IPS DF 19.7 (cell line): ENCODE measurements around the gene PLXNA2.

Experiments
- DNase-seq: peaks from one replicate; pipeline ENCODE4 v3.0.0-alpha.2; 2013; ENCODE audit warnings: low read depth, low spot score

The PLXNA2 gene

DNA sequence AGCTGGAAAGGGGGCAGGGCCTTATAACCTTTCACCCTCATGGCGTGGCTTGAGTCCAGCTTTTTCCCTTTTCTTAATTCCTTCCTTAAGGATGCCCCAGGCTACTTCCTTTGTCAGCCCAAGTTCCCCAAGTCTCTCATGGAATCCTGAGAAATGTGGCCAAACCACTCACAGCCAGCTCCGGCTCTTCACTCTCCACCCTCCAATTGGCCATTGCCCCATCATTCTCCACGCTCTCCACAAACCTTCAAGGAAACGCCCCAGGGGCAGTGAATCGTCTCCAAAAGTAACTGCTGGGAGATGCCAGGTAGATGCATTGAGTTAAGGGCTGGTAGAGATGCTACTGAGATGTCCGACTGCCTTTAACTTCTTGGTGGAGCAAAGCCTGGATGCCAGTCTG is 219.8 kb downstream of the PLXNA2 start:
- no peak for DNase-seq

DNA sequence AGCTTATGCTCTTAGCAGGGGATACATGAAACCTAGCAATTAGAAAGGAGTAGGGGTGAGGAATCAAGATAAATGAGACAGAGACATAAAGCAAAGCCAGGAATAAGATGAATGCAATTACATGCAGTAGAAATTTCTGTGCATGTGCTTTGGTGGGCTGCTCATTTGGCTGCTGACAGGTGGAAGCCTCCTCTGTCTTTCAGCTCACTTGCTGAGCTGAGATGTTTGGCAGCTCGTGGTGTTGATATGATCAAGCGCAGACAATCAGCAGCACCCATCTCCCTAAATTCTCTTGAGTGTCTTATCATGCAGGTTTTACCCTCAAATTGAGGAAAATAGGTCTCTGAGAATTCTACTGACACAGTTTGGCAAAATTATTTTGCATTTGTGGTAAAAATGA is 224.9 kb downstream of the PLXNA2 start:
- no peak for DNase-seq

DNA sequence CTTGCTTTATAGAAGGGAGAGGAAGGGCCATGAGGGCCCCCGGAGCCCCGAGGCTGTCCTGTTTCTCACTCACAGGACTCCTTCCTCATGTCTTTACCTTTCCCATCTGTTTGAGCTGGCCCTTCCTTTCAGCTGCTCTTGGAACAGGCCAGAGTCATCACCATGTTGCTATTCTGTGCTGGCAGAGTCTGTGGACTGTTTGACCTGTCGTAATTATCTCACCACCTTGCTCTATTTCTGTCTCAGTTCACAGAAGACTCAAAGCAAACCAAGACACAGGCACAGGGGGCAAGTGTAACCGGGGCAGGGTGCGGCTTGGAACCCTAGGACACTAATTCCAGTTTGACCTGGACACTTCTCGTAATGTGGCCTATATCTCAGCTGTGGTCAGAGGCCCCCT is 228.9 kb downstream of the PLXNA2 start:
- DNase-seq: no peak

DNA sequence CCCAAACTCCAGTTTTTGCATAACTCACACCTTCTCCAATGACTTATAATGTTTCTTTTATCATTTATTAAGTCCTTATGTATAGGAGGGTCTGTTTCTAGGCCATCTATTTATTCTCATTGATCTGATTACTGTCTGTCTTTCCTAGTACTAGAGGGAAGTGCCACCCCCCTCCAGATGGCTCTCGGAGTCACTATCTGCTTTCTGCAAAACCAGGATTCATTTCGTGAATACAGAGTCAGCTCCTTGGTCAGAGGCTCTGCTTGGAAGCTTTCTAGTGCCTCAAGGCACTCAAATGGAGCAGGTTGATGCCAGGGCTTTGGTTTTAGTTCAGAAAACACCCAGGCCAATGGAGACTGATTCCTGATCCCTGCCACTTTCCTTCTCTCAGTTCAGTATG is 231.0 kb downstream of the PLXNA2 start:
- DNase-seq: no peak

DNA sequence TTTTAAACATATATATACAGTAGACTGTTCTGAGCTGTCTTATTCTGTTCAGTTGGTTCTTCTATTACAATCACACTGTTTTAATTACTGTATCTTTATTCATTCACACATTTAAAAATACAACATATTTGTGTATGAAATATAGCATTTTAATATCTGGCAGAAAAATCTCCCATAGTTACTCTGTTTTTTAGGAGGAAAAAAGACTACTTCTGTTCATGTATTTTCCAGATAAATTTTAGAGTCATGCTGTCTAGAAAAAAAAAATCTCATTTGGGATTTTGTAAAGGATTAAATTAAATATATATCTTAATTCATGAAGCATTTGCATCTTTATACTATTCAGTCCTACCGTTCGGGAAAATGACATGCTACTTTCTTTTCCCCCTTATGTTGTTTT is 231.5 kb downstream of the PLXNA2 start:
- DNase-seq: no peak

DNA sequence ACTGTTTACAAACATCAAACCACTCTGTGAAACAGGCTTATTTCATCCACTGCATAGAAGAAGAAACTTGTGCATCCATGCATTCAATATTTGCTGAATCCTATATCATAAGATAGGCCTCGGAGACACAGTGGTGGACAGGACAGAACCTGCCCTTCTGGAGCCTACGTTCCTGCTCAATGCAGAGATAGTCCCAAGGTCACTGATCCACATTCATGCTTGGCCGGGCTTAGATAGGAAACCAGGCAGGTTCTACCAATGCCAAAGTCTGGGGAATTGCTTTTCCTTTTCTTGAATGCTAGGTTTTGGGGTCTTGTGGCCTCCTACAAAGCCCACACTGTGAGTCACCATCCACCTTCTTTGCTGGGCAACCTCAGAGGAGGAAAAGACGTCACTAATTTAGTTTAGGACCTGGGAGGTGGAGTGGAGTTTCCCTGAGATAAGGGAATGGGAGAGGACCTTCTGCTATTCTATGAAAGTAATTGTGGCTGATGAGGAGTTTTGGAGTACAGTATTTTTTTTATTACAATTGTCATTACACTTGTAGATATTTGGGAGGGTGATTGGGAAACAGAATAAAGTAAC is 233.6 kb downstream of the PLXNA2 start:
- no peak for DNase-seq

DNA sequence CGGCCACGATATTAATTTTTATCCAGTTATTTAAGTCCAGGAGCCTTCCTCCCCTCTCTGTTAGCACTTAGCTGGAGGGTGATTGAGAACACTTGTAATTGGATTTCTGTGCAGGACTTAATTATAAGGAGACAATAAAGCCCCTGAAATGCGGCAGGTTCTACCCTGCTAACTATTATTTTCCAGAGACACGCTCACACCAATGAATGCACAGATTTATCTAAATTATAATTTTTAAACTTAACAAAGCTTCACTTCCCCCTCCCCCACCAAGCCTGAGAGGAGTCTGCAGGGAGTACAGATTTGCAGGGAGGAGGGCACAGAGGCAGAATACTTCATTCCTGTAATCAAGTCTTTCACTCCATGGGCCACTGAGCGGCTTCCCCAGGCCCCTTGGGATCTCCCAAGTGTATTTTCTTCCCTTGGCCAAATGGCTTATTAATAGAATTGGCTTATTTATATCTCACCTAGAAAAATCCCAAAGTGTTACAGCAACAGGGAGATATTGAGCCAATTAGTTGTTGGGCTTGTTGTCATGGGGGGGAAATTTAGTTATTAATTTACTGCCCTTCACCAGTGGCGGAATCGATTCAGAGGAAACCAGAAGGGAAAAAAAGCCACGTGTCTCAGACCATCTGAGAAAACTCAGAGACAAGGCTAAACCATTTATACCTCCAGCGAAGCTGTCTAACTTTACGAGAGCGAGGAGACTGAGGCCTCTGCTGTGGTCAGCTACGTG is 234.3 kb downstream of the PLXNA2 start:
- no peak for DNase-seq

DNA sequence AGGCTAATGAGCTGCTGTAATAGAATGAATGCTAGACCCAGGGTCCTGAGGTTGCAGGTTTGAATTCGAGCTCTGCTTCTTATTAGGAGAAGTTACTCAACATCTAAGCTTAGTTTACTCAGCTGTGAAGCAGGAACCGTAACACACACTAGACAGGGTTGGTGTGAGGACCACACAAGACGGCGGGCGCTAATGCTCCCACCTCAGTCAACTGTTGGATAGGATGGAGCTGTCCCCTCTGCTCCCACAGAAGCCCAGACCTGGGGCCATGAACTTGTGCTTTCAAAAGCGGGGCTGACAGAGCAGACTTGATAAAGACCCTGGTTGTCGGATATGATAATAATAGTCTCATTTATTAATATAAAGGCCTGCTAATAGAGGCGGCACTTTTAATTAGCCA is 234.9 kb downstream of the PLXNA2 start:
- no peak for DNase-seq

DNA sequence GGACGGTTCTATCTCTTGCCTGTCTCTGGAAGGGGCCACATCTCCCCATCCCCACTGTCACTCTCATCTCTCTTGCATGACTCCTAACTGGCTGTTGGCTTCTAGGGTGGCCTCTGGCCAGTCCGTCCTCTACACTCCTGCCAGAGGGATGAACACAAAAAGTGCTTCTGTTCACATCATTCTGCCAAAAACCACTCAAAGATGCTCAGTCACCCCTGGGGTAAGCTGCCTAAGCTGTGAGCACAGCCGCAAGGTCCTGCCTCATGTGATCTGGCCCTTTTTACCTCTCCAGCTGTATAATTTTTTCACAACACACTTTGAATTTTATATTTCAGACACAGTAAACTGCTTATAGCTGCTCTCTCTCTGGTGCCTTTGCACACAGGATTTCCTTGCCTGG is 235.7 kb downstream of the PLXNA2 start:
- no peak for DNase-seq

DNA sequence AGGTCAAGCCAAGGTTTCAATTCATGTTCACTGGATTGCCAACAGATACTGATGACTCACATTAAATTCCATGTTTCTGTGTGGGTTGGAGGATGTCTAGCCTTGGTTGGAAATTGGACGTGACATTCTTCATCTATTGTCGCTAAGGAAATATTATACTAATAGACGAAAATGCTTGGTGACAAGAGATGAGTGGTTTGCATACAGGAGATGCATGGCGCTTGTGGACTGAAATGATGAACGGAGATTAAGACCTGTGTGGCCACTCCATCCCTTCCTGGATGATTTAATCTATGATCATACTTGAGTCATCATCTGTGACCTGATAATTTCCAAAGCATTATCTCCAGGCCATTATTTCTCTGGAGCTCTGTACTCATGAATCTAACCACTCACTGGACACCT is 236.2 kb downstream of the PLXNA2 start:
- DNase-seq: no peak

DNA sequence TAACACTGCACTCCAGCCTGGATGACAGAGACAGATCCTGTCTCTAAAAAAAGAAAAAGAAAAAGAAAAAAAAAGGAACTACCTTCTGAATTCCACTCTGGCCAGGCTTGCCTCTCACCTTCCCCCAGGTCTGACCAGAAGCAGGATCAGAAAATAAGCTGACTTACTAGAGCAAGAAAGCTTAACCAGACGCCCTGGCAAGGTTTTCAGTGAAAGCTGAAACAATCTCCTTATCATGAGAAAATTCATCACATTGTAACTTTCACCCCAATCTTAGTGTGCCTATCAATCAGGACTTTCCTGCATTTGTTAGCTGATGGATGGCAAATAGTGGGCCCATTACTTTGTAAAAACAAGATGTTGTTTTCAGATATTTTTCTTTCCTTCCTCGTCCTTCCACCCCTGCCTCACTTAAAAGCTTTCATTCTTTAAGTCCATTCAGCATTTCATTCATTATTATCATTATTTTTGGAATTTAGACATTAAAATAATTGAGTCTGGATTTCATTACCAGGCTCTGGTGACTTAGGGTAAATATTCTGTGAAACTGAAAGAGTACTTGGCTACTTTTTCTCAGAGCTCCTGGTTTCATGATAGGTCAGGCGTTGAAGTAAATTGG is 236.8 kb downstream of the PLXNA2 start:
- no peak for DNase-seq

DNA sequence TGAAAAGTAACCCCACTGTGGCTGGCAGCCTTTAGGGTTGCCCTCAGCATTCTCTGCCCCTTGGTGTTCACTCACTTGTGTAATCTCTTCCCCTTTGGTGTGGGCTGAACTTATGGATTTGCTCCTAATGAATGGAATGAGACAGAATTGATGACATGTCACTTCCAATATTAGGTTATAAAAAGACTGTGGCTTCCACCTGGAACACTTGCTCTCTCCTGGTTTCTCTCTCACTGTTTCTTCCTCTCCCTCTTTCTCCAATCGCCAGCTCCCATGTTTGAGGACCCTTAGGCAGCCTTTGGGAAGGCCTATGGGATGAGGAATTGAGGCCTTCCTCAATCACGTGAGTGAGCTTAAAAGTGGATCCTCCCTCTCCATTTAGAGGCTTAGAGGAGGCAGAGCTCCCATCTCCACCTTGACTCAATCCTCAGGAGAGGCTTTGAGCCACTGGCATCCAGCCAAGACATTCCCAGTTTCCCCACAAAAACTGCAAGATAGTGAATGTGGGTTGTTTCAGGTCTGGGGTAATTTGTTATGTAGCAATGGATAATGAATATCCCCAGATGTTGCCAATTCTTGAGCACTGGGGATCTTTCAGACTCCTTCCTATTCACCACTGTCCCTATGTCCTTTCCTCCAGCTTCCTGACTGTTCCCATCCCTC is 237.8 kb downstream of the PLXNA2 start:
- no peak for DNase-seq

DNA sequence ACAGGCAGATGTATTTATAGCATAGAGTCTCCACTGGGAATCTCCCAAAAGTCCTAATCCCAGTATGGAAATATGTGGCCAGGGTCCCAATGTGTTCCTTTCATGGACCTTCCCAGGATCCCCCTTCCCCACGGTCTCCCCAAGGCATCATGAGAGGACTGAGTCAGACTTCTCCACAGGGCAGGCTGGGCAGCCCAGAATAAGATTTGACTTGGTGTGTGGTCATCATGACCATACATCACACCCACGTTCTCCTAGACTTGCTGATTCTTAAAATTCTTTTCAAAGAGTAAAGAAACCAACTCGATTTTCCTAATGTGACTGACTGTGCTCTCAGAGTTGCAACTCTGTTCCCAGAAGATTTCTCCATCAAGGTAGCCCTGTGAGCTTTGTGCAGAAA is 239.3 kb downstream of the PLXNA2 start:
- no peak for DNase-seq

DNA sequence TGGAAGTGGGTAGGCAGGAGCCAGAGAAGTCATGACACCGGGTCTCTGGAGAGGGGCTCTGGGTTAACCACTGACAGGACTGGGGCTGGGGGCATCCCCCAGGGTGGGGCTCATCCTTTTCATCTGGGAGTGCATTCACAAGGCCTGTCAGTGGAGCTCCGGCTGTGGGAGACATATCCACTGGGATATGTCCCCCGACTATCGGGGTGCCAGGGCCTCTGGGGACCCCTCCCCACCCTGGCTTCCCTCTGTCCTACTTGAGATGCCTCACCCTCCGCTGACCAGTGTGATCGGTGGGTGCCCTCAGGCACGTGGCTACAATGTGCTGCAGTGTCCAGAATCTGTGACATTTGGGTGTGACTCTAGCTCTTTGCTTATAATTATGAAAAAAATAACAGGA is 240.9 kb downstream of the PLXNA2 start:
- DNase-seq: no peak

DNA sequence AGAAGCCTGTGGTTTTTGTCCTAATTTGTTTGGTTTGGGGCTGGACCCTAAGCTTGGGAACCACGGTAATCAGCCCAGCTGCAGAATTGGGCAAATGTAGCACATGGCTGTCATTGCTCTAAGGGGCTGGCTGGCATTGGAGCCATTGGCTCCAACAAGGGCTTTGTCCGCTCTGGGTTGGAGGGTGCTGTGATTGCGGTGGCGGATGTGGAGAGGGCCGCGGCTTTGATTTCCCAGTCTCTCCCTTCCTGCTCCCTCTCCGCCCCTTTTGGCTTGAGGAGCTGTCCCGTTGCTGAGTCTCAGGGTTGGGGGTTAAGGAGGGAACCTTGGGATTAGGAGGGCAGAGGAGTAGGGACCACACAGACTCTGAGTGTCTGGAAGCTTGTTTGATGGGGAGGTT is 241.5 kb downstream of the PLXNA2 start:
- DNase-seq: no peak

DNA sequence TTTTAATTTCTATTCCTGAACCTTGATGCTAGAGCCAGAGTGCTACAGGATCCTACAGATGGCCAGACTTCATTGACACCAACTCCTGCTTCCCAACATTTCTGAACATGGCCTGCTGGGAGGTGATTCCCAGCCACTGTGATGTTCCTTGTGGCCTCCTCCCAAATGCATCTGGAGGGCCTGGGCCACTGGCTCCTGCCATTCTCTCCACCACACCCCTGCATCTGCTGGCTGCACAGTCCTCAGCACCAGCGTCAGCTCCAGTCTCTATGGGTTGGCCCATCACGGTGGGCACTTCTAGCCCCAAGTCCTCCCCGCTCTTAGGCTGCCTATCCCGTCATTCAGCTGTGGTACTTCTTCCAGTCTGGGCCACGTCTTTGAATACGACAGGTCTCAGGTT is 242.1 kb downstream of the PLXNA2 start:
- DNase-seq: no peak

DNA sequence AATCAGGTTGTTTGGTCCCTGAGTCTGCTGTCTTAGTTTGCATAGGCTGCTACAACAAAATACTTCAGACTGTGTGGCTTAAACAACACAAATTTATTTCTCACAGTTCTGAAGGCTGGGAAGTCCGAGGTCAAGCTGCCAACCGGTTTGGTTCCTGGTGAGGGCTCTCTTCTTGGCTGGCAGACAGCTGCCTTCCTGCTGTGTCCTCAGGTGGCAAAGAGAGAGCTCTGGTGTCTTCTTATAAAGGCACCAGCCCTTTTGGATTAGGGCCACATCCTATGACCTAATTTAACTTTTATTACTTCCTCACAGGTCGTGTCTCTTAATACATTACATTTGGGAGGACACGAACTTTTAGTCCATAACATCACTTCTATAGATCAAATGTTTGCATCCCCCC is 243.7 kb downstream of the PLXNA2 start:
- no peak for DNase-seq

DNA sequence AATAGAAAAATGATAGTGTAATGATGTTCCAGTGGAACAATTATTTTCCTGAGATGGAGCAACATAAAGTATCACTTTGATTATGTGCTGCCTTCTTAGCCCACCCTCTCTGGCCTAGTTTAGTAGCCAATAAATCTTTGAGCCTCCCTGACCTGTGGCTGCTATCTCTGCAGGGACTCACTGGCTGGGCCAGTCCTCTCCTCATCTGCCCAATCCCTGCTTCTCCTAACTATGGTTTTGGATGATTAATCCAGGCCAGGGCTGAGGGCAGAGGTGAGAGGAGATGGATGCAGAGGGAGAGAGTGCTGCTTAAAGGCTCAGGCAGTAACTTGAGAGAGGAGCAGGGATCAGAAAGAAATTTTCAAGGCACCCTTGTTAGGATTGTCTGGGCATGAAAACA is 244.2 kb downstream of the PLXNA2 start:
- DNase-seq: no peak

DNA sequence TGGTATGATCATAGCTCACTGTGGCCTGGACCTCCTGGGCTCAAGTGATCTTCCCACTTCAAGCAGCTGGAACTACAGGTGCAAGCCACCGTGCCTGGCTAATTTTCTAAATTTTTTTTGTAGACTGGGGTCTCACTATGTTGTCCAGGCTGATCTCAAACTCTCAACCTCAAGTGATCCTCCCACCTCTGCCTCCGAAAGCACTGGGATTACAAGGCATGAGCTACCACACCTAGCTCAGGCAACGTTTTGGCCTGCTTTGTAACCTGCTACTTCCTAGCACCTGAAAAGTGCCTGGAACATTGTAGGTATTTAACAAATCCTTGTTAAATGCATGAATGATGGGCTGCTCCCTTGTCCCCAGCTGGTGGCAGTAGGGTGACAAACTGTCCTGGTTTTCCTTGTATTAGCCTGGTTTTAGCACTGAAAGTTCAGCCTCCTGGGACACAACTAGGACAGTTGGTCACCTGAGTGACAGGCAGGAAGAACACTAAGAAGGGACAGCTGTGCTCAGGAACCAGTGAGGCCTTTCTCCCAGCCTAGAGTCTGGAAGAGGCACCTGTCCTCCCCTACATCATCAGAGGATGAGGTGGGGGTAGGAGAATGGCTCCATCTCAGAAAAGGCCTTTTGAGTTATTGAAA is 244.8 kb downstream of the PLXNA2 start:
- no peak for DNase-seq

DNA sequence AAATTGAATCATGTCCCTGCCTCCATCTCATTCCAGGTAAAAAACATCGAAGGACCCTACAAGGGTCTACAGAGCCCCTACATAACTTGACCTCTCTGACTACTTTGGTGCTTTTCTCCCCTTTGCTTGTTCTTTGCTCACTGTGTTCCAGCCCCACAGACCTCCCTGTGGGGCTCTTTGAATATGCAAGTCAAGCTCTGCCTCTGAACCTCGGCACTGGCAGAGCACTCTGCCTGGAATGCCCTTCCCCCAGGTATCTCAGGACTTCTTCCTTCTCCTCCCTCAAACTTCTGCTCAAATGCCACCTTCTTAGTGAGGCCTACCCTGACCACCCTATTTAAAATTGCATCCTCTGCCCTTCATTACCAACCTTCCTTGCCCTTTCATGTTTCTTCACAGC is 245.5 kb downstream of the PLXNA2 start:
- no peak for DNase-seq

DNA sequence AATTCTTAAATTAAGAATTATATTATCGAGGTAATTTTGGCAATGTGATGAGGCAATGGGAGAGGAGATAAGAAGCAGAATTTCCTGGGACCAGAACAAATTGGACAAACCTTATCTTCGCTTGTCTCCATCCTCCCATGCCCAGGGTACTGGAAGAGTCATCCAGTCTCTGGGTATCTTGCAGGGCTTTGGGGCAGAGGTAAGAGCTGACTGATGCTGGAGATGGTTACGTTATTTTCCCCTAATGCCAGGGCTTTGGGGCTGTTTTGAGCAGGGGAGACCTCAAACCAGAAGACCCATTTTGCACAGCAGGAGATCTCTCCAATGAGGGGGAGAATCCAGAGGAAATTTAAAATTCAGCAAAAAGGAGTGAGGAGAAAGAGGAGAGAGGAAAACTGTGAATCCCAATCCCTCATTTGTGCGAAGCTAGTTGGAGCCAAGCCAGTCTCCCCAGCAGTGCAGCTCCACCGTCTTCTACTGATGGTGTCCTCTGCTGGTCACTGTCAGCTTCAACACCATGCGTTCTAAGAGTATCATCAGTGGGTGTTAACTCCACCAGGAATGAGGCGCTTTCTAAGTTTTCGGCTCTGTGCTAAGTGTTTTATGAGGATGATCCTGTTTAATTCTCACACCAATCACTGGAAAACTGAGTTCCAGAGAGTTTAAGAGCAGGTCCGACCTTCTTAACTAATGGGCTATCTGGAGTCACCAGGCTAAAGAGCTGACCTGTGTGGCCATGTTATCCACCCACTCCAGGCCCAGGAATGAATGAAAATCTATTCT is 246.5 kb downstream of the PLXNA2 start:
- DNase-seq: no peak

DNA sequence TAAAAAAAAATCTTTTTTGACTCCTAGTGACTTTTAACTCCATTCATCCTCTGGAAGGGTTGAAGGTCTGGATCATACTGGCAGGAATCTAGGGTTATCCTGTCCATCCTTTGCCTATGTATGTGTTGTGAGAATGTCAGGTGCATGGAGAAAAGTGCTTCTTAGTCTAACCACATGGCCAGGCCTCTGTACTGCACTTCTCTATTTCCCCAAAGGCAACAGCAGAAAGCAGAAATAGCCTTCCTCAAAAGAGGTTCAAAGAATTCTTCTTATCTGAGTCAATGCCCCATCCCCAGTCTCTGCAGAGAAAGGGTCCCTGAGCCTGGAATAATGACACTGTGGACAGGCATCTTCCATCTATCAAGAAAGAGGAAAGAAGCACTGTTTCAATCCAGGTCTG is 247.5 kb downstream of the PLXNA2 start:
- DNase-seq: no peak
